PFSK-1 (cell line): Measurements from ENCODE around the gene PRDM4.

Experiments used
- TAF1 ChIP-seq: IDR thresholded peaks from 2 replicates; pipeline ENCODE4 v1.6.1; 2012; ENCODE audit warnings: low read length, control low read depth, borderline replicate concordance; ENCODE audit not compliant: insufficient read depth
- TF ChIP-seq, protein P1 (sequence below), 2 experiments: IDR thresholded peaks; 2 replicates each; pipeline versions ENCODE4 v1.6.1 to v1.8.0; 2011 to 2012; ENCODE audit warnings: low read depth in 2 of 2, low read length in 2 of 2, control low read depth in 1 of 2, inconsistent platforms in 1 of 2, mild to moderate bottlenecking in 1 of 2, moderate library complexity in 1 of 2; ENCODE audit not compliant: insufficient read depth in 1 of 2

DNA sequence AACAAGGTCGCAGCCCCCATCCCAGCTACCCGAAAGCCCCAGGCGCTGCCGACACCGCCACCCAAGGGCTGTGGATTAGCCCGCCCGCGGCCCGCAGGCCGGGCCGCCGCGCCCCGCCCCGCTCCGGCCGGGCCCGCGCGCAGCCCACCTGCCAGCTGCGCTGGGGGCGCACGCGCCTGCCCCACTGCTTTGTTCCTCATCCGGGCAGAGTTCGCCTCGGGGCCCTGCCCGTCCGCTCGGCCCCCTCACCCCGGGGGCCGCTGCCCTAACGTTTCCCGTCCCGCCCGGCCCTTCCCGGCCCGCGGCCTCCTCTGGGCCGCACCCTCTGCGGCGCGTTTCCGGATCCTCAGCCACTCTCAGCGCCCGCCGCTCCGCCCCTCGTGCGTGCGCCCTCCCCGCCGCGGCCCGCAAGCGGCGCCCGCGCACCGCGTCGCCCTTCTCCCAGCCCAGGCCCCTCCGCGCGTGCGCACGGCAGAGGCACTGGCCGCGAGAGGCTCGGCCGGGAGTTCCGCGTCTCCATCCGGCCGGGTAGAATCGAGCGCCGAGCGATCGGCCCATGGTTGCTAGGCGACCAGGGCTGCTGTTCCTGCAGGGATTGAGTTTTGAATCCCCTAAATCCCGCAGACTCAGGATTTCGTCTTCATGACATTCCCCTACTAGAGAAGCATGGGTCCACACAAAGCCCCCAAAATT lies at the start of gene PRDM4:
- TF ChIP-seq, protein P1, sequence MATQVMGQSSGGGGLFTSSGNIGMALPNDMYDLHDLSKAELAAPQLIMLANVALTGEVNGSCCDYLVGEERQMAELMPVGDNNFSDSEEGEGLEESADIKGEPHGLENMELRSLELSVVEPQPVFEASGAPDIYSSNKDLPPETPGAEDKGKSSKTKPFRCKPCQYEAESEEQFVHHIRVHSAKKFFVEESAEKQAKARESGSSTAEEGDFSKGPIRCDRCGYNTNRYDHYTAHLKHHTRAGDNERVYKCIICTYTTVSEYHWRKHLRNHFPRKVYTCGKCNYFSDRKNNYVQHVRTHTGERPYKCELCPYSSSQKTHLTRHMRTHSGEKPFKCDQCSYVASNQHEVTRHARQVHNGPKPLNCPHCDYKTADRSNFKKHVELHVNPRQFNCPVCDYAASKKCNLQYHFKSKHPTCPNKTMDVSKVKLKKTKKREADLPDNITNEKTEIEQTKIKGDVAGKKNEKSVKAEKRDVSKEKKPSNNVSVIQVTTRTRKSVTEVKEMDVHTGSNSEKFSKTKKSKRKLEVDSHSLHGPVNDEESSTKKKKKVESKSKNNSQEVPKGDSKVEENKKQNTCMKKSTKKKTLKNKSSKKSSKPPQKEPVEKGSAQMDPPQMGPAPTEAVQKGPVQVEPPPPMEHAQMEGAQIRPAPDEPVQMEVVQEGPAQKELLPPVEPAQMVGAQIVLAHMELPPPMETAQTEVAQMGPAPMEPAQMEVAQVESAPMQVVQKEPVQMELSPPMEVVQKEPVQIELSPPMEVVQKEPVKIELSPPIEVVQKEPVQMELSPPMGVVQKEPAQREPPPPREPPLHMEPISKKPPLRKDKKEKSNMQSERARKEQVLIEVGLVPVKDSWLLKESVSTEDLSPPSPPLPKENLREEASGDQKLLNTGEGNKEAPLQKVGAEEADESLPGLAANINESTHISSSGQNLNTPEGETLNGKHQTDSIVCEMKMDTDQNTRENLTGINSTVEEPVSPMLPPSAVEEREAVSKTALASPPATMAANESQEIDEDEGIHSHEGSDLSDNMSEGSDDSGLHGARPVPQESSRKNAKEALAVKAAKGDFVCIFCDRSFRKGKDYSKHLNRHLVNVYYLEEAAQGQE (IDR thresholded peaks at IDR 0.05; ENCODE audit: insufficient read depth in 1 of 2, low read depth in 2 of 2, low read length in 2 of 2), result no peak
- TF ChIP-seq TAF1, result no peak
